Endothelial cell of coronary artery (primary cell): ENCODE measurements around the gene DCHS2. TPM values are rescaled to one million over a fixed set of nuclear protein-coding genes. Genes with fewer than 3 reads are reported as not detected.

ENCODE experiments used
- total RNA-seq: library from RNA; depleted of rRNA; stranded (reverse); fragments of >200 nt; gene quantifications from 2 replicates; pipeline ENCODE4 v1.2.3, GENCODE V29; 2014

DCHS2 gene
- total RNA-seq, result not detected in 2 replicates

GRCh38 chr4:154491341-154492271 is at the start of gene DCHS2:
Gene DCHS2, minus strand, starts transcription at chr4:154491799. Its CDS starts 444 bp downstream, at chr4:154491355.

Other genes with a start within 250 kb of the DCHS2 start
- 65.9 and 66.5 TPM in 2 replicates for gene PLRG1, start 58.6 kb upstream of the DCHS2 start, total RNA-seq
- gene FGB, start 71.2 kb upstream of the DCHS2 start, total RNA-seq, result not detected in 2 replicates
- not detected in 2 replicates for gene FGA, start 98.9 kb upstream of the DCHS2 start, total RNA-seq
- gene FGG, start 120.9 kb upstream of the DCHS2 start, total RNA-seq, result not detected in 2 replicates